HEK293 (cell line): ENCODE results near the gene GTF2A1.

Experiments used
- CTCF ChIA-PET: fragments of 350-600 bp; formaldehyde crosslinking; extraction: SDS; loops from one replicate; lab custom pipeline; 2021; ENCODE audit warnings: antibody characterized with exemption; lab: Yijun Ruan, JAX
- POLR2A ChIA-PET: fragments of 300-600 bp; formaldehyde crosslinking; extraction: SDS; loops from one replicate; lab custom pipeline; 2020; ENCODE audit warnings: antibody characterized with exemption, inconsistent platforms; lab: Yijun Ruan, JAX
- H3K27ac ChIP-seq: fragments of 200-500 bp; sonication (Bioruptor generic); 2 replicates; pipeline ENCODE4 v1.5.1; 2014; ENCODE audit warnings: low read depth, low read length, control low read depth, inconsistent platforms; ENCODE audit errors: extremely low read depth
- H3K36me3 ChIP-seq, 2 experiments: fragments of 200-500 bp in 1 of 2; sonication (Bioruptor generic) in 1 of 2; 1 replicate in 1 of 2; 2 replicates in 1 of 2; pipeline ENCODE4 v1.5.1; 2014 to 2017; ENCODE audit warnings: inconsistent platforms in 2 of 2, low read length in 2 of 2; ENCODE audit not compliant: control insufficient read depth in 2 of 2, insufficient read depth in 1 of 2
- H3K4me1 ChIP-seq: fragments of 200-500 bp; sonication (Bioruptor generic); 2 replicates; pipeline ENCODE4 v1.5.1; 2014; ENCODE audit warnings: mild to moderate bottlenecking, low read length, inconsistent platforms; ENCODE audit not compliant: control insufficient read depth, insufficient read depth
- H3K4me3 ChIP-seq: 2 replicates; pipeline ENCODE4 v1.5.1; 2011; ENCODE audit warnings: low read depth, mild to moderate bottlenecking, control low read depth, low read length, moderate library complexity
- H3K9me3 ChIP-seq: fragments of 200-500 bp; sonication (Bioruptor generic); 2 replicates; pipeline ENCODE4 v1.5.1; 2014; ENCODE audit warnings: low read depth, low read length, inconsistent platforms; ENCODE audit not compliant: control insufficient read depth, insufficient read depth
- GLI2 ChIP-seq: fragments of 450-650 bp; formaldehyde crosslinking; IDR thresholded peaks from 2 replicates; pipeline ENCODE4; 2017; ENCODE audit warnings: missing biosample characterization, missing genetic modification characterization, low read depth, borderline replicate concordance
- KLF1 ChIP-seq: fragments of 450-650 bp; formaldehyde crosslinking; IDR thresholded peaks from 2 replicates; pipeline ENCODE4 v1.5.1; 2016; ENCODE audit warnings: missing biosample characterization, missing genetic modification characterization
- MZF1 ChIP-seq: fragments of 450-650 bp; formaldehyde crosslinking; IDR thresholded peaks from 2 replicates; pipeline ENCODE4 v1.5.1; 2017; ENCODE audit warnings: missing biosample characterization, missing genetic modification characterization, borderline replicate concordance
- SALL2 ChIP-seq: fragments of 450-650 bp; formaldehyde crosslinking; IDR thresholded peaks from 2 replicates; pipeline ENCODE4 v1.5.0; 2017; ENCODE audit warnings: missing biosample characterization, mild to moderate bottlenecking, missing genetic modification characterization, borderline replicate concordance
- YY1 ChIP-seq: fragments of 450-650 bp; formaldehyde crosslinking; IDR thresholded peaks from 2 replicates; pipeline ENCODE4 v1.5.1; 2018; ENCODE audit warnings: missing biosample characterization, missing genetic modification characterization
- ZEB2 ChIP-seq: fragments of 450-650 bp; formaldehyde crosslinking; IDR thresholded peaks from 2 replicates; pipeline ENCODE4 v1.5.1; 2016; ENCODE audit warnings: missing biosample characterization, missing genetic modification characterization
- ZFP41 ChIP-seq: fragments of 450-650 bp; formaldehyde crosslinking; IDR thresholded peaks from 2 replicates; pipeline ENCODE4 v1.5.1; 2016; ENCODE audit warnings: missing biosample characterization, missing genetic modification characterization, borderline replicate concordance
- ZIC2 ChIP-seq: fragments of 450-650 bp; formaldehyde crosslinking; IDR thresholded peaks from 2 replicates; pipeline ENCODE4 v1.5.1; 2016; ENCODE audit warnings: missing biosample characterization, missing genetic modification characterization
- ZNF174 ChIP-seq: fragments of 450-650 bp; formaldehyde crosslinking; IDR thresholded peaks from 2 replicates; pipeline ENCODE4 v1.5.0; 2017; ENCODE audit warnings: missing biosample characterization, mild to moderate bottlenecking, missing genetic modification characterization
- ZNF211 ChIP-seq: fragments of 450-650 bp; formaldehyde crosslinking; IDR thresholded peaks from 2 replicates; pipeline ENCODE4 v1.5.1; 2016; ENCODE audit warnings: low read depth, missing biosample characterization, missing genetic modification characterization
- ZNF239 ChIP-seq: fragments of 450-650 bp; formaldehyde crosslinking; IDR thresholded peaks from 2 replicates; pipeline ENCODE4 v1.5.1; 2016; ENCODE audit warnings: missing biosample characterization, missing genetic modification characterization
- ZNF473 ChIP-seq: fragments of 450-650 bp; formaldehyde crosslinking; IDR thresholded peaks from 2 replicates; pipeline ENCODE4 v1.5.1; 2017; ENCODE audit warnings: missing biosample characterization, missing genetic modification characterization
- ZNF529 ChIP-seq: fragments of 450-650 bp; formaldehyde crosslinking; IDR thresholded peaks from 2 replicates; pipeline ENCODE4 v1.5.1; 2017; ENCODE audit warnings: missing genetic modification characterization, missing biosample characterization; ENCODE audit not compliant: insufficient replicate concordance
- ZNF560 ChIP-seq: fragments of 450-650 bp; formaldehyde crosslinking; IDR thresholded peaks from 2 replicates; pipeline ENCODE4 v1.5.1; 2017; ENCODE audit warnings: missing biosample characterization, missing genetic modification characterization, borderline replicate concordance
- ZNF658 ChIP-seq: fragments of 450-650 bp; formaldehyde crosslinking; IDR thresholded peaks from 2 replicates; pipeline ENCODE4; 2016; ENCODE audit warnings: missing biosample characterization, missing genetic modification characterization
- ZNF707 ChIP-seq: fragments of 450-650 bp; formaldehyde crosslinking; IDR thresholded peaks from 2 replicates; pipeline ENCODE4 v1.5.1; 2016; ENCODE audit warnings: missing biosample characterization, missing genetic modification characterization
- ZNF777 ChIP-seq: fragments of 450-650 bp; formaldehyde crosslinking; IDR thresholded peaks from 2 replicates; pipeline ENCODE4 v1.5.1; 2017; ENCODE audit warnings: missing biosample characterization, missing genetic modification characterization, borderline replicate concordance
- TF ChIP-seq, protein P1 (sequence below): fragments of 450-650 bp; formaldehyde crosslinking; IDR thresholded peaks from 2 replicates; pipeline ENCODE4 v1.5.1; 2017; ENCODE audit warnings: missing biosample characterization, missing genetic modification characterization
- TF ChIP-seq, protein P2 (sequence below): fragments of 450-650 bp; formaldehyde crosslinking; IDR thresholded peaks from 2 replicates; pipeline ENCODE4 v1.5.1; 2016; ENCODE audit warnings: missing biosample characterization, missing genetic modification characterization
- TF ChIP-seq, protein P3 (sequence below): fragments of 450-650 bp; formaldehyde crosslinking; IDR thresholded peaks from 2 replicates; pipeline ENCODE4 v1.5.0; 2017; ENCODE audit warnings: missing biosample characterization, missing genetic modification characterization, borderline replicate concordance

The GTF2A1 gene

GRCh38 chr14:81199084-81199483 is 21.7 kb downstream of the GTF2A1 start:
- Histone ChIP-seq H3K9me3 (no peaks in the 10 kb centered on the region), H3K27ac (no peak overlapping the region), H3K4me3 (no peak overlapping the region)
- TF ChIP-seq ZNF560 (tag by site-specific recombination) (no peak), SALL2 (no peak), GLI2 (tag by site-specific recombination) (no peak), ZFP41 (tag by site-specific recombination) (no peak), ZNF174 (tag by site-specific recombination) (no peak), ZNF529 (no peak), ZNF707 (tag by site-specific recombination) (no peak), ZNF777 (no peak), ZNF211 (tag by site-specific recombination) (no peak), ZNF473 (tag by site-specific recombination) (no peak), MZF1 (tag by site-specific recombination) (no peak), KLF1 (tag by site-specific recombination) (no peak), ZEB2 (tag by site-specific recombination) (no peak)
- TF ChIP-seq, protein P1, sequence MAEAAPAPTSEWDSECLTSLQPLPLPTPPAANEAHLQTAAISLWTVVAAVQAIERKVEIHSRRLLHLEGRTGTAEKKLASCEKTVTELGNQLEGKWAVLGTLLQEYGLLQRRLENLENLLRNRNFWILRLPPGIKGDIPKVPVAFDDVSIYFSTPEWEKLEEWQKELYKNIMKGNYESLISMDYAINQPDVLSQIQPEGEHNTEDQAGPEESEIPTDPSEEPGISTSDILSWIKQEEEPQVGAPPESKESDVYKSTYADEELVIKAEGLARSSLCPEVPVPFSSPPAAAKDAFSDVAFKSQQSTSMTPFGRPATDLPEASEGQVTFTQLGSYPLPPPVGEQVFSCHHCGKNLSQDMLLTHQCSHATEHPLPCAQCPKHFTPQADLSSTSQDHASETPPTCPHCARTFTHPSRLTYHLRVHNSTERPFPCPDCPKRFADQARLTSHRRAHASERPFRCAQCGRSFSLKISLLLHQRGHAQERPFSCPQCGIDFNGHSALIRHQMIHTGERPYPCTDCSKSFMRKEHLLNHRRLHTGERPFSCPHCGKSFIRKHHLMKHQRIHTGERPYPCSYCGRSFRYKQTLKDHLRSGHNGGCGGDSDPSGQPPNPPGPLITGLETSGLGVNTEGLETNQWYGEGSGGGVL (tag by site-specific recombination): no peak
- TF ChIP-seq, all 188 proteins: peak for 0
- ChIA-PET CTCF (interaction anchor here (1.8 kb wide), 1 partner anchor 29 kb away, joined by 5 read pairs; no protein-coding TSS in a partner anchor), POLR2A (no interaction called here)
- Histone ChIP-seq H3K4me1 (no peaks in the 10 kb centered on the region; the same call in 1 of the 2 replicates), H3K36me3 (peaks cover 70 to 72% of the 10 kb centered on the region in 2 experiments)

GRCh38 chr14:81198651-81199050 is 22.1 kb downstream of the GTF2A1 start:
- no peak overlapping the region for H3K4me3 ChIP-seq
- CTCF ChIA-PET: interaction anchor here (1.8 kb wide), 1 partner anchor 28 kb away, joined by 5 read pairs; no protein-coding TSS in a partner anchor

GRCh38 chr14:81193924-81194633 is 26.7 kb downstream of the GTF2A1 start:
- H3K9me3 ChIP-seq: no peaks in the 10 kb centered on the region
- H3K27ac ChIP-seq: no peak overlapping the region
- ChIA-PET POLR2A (no interaction called here), CTCF (no interaction called here)
- H3K36me3 ChIP-seq: peaks cover 49 to 75% of the 10 kb centered on the region in 2 experiments
- TF ChIP-seq ZNF658 (no peak), ZIC2 (0 out of 2 replicates have a peak, but pooled peaks have one; percentile 25)
- TF ChIP-seq, protein P2, sequence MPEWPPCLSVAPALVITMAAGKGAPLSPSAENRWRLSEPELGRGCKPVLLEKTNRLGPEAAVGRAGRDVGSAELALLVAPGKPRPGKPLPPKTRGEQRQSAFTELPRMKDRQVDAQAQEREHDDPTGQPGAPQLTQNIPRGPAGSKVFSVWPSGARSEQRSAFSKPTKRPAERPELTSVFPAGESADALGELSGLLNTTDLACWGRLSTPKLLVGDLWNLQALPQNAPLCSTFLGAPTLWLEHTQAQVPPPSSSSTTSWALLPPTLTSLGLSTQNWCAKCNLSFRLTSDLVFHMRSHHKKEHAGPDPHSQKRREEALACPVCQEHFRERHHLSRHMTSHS (tag by site-specific recombination): no peak
- no peak overlapping the region for H3K4me3 ChIP-seq
- no peaks in the 10 kb centered on the region for H3K4me1 ChIP-seq

More at GRCh38 chr14:81198651-81199050, 22.1 kb downstream of the GTF2A1 start:
- no peaks in the 10 kb centered on the region; the same call in 1 of the 2 replicates for H3K4me1 ChIP-seq
- H3K9me3 ChIP-seq: no peaks in the 10 kb centered on the region
- H3K36me3 ChIP-seq: peaks cover 69 to 73% of the 10 kb centered on the region in 2 experiments
- POLR2A ChIA-PET: no interaction called here
- no peak for TF ChIP-seq YY1 (tag by site-specific recombination)
- TF ChIP-seq ZNF473 (tag by site-specific recombination): no peak
- TF ChIP-seq, protein P3, sequence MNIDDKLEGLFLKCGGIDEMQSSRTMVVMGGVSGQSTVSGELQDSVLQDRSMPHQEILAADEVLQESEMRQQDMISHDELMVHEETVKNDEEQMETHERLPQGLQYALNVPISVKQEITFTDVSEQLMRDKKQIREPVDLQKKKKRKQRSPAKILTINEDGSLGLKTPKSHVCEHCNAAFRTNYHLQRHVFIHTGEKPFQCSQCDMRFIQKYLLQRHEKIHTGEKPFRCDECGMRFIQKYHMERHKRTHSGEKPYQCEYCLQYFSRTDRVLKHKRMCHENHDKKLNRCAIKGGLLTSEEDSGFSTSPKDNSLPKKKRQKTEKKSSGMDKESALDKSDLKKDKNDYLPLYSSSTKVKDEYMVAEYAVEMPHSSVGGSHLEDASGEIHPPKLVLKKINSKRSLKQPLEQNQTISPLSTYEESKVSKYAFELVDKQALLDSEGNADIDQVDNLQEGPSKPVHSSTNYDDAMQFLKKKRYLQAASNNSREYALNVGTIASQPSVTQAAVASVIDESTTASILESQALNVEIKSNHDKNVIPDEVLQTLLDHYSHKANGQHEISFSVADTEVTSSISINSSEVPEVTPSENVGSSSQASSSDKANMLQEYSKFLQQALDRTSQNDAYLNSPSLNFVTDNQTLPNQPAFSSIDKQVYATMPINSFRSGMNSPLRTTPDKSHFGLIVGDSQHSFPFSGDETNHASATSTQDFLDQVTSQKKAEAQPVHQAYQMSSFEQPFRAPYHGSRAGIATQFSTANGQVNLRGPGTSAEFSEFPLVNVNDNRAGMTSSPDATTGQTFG (tag by site-specific recombination): no peak
- no peak for TF ChIP-seq ZNF239 (tag by site-specific recombination)
- H3K27ac ChIP-seq: no peak overlapping the region
